ENCODE results near the gene OR2F2. TPM values are rescaled to one million over a fixed set of nuclear protein-coding genes. Genes with fewer than 3 reads are reported as not detected.

Gene OR2F2
- total RNA-seq, 2 experiments from 2014 or later: not detected

DNA sequence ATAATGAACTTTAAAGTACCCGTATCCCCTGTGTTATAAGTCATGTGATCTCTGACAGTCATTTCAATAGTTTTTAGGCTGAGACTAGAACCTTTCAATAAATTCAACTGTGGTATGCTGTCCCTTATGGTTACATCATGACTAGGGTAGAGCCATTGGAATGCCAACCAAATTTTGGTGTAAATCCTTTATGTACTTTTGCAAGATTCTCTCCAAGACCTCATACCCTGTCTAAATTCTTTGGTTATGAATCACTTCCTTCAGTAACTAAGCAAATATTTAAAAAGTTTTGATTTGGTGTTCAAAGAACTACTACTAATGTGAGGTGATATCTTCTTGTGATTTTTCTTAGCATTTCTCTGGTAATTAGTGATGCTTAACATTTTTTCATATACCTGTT is 44.3 kb downstream of the OR2F2 start:
- H3K27ac ChIP-seq (ENCODE audit: low read depth, low read length, poor library complexity, severe bottlenecking): no peak overlapping the region
- no peaks in the 10 kb centered on the region for H3K9me2 ChIP-seq (ENCODE audit: insufficient read depth, low read length)
- no peaks in the 10 kb centered on the region for H3K36me3 ChIP-seq (ENCODE audit: insufficient read depth, low read length)
- H2AFZ ChIP-seq (ENCODE audit: low read length): no peak overlapping the region
- TF ChIP-seq EZH2phosphoT487 (IDR thresholded peaks at IDR 0.05; ENCODE audit: borderline replicate concordance, low read depth, low read length): no peak
- TF ChIP-seq, protein P1, sequence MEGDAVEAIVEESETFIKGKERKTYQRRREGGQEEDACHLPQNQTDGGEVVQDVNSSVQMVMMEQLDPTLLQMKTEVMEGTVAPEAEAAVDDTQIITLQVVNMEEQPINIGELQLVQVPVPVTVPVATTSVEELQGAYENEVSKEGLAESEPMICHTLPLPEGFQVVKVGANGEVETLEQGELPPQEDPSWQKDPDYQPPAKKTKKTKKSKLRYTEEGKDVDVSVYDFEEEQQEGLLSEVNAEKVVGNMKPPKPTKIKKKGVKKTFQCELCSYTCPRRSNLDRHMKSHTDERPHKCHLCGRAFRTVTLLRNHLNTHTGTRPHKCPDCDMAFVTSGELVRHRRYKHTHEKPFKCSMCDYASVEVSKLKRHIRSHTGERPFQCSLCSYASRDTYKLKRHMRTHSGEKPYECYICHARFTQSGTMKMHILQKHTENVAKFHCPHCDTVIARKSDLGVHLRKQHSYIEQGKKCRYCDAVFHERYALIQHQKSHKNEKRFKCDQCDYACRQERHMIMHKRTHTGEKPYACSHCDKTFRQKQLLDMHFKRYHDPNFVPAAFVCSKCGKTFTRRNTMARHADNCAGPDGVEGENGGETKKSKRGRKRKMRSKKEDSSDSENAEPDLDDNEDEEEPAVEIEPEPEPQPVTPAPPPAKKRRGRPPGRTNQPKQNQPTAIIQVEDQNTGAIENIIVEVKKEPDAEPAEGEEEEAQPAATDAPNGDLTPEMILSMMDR (conservative IDR thresholded peaks at IDR 0.05; ENCODE audit: low read length): no peak
- H3K4me3 ChIP-seq (ENCODE audit: low read depth, low read length, poor library complexity, severe bottlenecking): no peak overlapping the region
- H3K79me2 ChIP-seq (ENCODE audit: insufficient read depth, low read depth, low read length): no peaks in the 10 kb centered on the region
- no peak overlapping the region for H3K4me2 ChIP-seq (ENCODE audit: low read length)
- BruUV-seq (replicated peaks): no TSS peak
- no peaks in the 10 kb centered on the region for H3K9me3 ChIP-seq (ENCODE audit: low read length)
- no peaks in the 10 kb centered on the region for H4K20me1 ChIP-seq (ENCODE audit: insufficient read depth, low read length)
- no peak for DNase-seq (ENCODE audit: low spot score)
- H3K4me1 ChIP-seq (ENCODE audit: insufficient read depth, low read length, poor library complexity, severe bottlenecking): no peaks in the 10 kb centered on the region
- intact Hi-C loops (cut with micrococcal nuclease; ENCODE audit: unreplicated experiment): no loop called here
- ChIA-PET POLR2A (no interaction called here), CTCF (ENCODE audit: unreplicated experiment) (no interaction called here)

DNA sequence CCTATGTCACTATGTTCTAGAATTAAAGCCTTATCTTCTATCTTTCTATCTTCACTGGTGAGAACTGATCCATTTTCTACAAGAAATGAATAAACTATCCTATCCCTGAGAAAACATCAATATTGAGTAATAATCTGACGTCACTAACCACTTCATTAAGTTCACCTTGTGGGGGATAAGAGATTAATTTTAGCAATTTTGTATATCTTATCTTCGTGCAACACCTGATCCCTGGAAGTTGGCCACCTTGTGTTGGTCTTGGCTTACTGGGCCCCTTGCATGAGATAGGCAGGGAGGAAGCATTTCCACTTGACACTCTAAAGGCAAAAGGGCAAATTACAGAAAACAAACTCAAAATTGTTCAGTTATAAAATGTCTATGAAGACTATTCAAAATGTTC is 45.0 kb downstream of the OR2F2 start:
- no peaks in the 10 kb centered on the region for H3K9me3 ChIP-seq (ENCODE audit: low read length)
- H3K79me2 ChIP-seq (ENCODE audit: insufficient read depth, low read depth, low read length): no peaks in the 10 kb centered on the region
- H3K4me2 ChIP-seq (ENCODE audit: low read length): no peak overlapping the region
- H4K20me1 ChIP-seq (ENCODE audit: insufficient read depth, low read length): no peaks in the 10 kb centered on the region
- no peak overlapping the region for H3K27ac ChIP-seq (ENCODE audit: low read depth, low read length, poor library complexity, severe bottlenecking)
- TF ChIP-seq, protein P1 (conservative IDR thresholded peaks at IDR 0.05; ENCODE audit: low read length): no peak
- TF ChIP-seq EZH2phosphoT487 (IDR thresholded peaks at IDR 0.05; ENCODE audit: borderline replicate concordance, low read depth, low read length): no peak
- POLR2A ChIA-PET: interaction anchor here (0.6 kb wide), 1 partner anchor 561 kb away, joined by 3 read pairs; no protein-coding TSS in a partner anchor
- BruUV-seq (replicated peaks): no TSS peak
- no peaks in the 10 kb centered on the region for H3K9me2 ChIP-seq (ENCODE audit: insufficient read depth, low read length)
- intact Hi-C loops (cut with micrococcal nuclease; ENCODE audit: unreplicated experiment): no loop called here
- DNase-seq (ENCODE audit: low spot score): no peak
- H3K4me1 ChIP-seq (ENCODE audit: insufficient read depth, low read length, poor library complexity, severe bottlenecking): no peaks in the 10 kb centered on the region
- CTCF ChIA-PET (ENCODE audit: unreplicated experiment): no interaction called here
- H3K4me3 ChIP-seq (ENCODE audit: low read depth, low read length, poor library complexity, severe bottlenecking): no peak overlapping the region
- no peaks in the 10 kb centered on the region for H3K36me3 ChIP-seq (ENCODE audit: insufficient read depth, low read length)
- H2AFZ ChIP-seq (ENCODE audit: low read length): no peak overlapping the region

DNA sequence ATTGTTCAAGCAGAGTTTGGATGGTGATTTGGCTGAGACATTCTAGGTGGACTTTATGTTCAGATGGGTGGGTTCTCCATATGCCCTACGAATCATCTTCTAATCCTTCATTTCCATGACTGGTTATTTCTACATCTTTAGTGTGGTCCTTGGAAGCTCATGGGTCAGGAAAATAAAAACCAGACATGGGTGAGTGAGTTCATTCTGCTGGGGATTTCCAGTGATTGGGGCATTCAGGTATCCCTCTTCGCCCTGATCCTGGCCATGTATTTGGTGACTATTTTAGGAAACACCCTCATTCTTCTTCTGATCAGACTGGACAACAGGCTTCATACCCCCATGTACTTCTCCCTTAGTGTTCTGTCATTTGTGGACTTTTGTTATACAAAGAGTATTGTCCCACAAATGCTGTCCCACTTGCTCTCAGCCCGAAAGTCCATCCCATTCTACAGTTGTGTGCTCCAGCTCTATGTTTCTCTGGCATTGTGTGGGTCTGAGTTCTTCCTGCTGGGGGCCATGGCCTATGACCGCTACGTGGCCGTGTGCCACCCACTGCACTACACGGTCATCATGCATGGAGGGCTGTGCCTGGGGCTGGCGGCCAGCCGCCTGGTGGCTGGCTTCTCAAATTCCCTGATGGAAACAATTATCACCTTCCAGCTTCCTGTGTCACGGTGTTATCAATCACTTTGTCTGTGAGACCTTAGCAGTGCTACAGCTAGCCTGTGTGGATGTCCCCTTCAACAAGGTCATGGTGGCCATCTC is 45.9 kb downstream of the OR2F2 start:
- H3K27ac ChIP-seq (ENCODE audit: low read depth, low read length, poor library complexity, severe bottlenecking): no peak overlapping the region
- H3K9me2 ChIP-seq (ENCODE audit: insufficient read depth, low read length): no peaks in the 10 kb centered on the region
- no peaks in the 10 kb centered on the region for H4K20me1 ChIP-seq (ENCODE audit: insufficient read depth, low read length)
- H3K4me2 ChIP-seq (ENCODE audit: low read length): no peak overlapping the region
- no peak for TF ChIP-seq EZH2phosphoT487 (IDR thresholded peaks at IDR 0.05; ENCODE audit: borderline replicate concordance, low read depth, low read length)
- TF ChIP-seq, protein P1 (conservative IDR thresholded peaks at IDR 0.05; ENCODE audit: low read length): no peak
- no peak overlapping the region for H2AFZ ChIP-seq (ENCODE audit: low read length)
- no peaks in the 10 kb centered on the region for H3K79me2 ChIP-seq (ENCODE audit: insufficient read depth, low read depth, low read length)
- no peaks in the 10 kb centered on the region for H3K9me3 ChIP-seq (ENCODE audit: low read length)
- no TSS peak for BruUV-seq (replicated peaks)
- intact Hi-C loops (cut with micrococcal nuclease; ENCODE audit: unreplicated experiment): no loop called here
- DNase-seq (ENCODE audit: low spot score): no peak
- H3K4me1 ChIP-seq (ENCODE audit: insufficient read depth, low read length, poor library complexity, severe bottlenecking): no peaks in the 10 kb centered on the region
- CTCF ChIA-PET (ENCODE audit: unreplicated experiment): interaction anchor here (0.5 kb wide), 1 partner anchor 21 kb away, joined by 4 read pairs; no protein-coding TSS in a partner anchor
- H3K36me3 ChIP-seq (ENCODE audit: insufficient read depth, low read length): no peaks in the 10 kb centered on the region
- H3K4me3 ChIP-seq (ENCODE audit: low read depth, low read length, poor library complexity, severe bottlenecking): no peak overlapping the region
- POLR2A ChIA-PET: interaction anchor here (0.6 kb wide), 1 partner anchor 561 kb away, joined by 3 read pairs; no protein-coding TSS in a partner anchor

Measured in OCI-LY7 (cell line).